GM21526 (cell line): Measurements from ENCODE around the gene TBRG4.

ENCODE experiments used
- ATAC-seq: cut with Tn5 transposase; IDR thresholded peaks from one replicate; pipeline ENCODE4 v1.9.1; 2021; ENCODE audit warnings: moderate library complexity; ENCODE audit not compliant: unreplicated experiment, low FRiP score

TBRG4 gene

DNA sequence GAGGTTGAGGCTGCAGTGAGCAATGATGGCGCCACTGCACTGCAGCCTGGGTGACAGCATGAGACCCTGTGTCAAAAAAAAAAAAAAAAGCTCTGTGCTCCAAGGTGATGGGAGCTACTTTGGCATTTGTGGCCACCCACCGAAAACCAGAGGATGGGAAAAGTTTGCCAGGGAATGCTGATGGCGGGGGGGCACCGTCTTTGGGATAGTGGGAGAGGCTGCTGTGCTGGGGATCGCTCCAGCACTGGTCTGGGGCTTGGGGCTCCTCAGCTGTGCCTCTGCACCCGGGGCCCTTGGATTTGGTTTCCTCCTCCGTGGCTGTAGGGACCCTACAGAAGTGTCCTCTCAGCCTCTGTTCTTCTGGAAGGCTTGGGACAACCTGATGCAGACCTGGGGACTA lies 34.4 kb upstream of the TBRG4 start:
- ATAC-seq = no peak

DNA sequence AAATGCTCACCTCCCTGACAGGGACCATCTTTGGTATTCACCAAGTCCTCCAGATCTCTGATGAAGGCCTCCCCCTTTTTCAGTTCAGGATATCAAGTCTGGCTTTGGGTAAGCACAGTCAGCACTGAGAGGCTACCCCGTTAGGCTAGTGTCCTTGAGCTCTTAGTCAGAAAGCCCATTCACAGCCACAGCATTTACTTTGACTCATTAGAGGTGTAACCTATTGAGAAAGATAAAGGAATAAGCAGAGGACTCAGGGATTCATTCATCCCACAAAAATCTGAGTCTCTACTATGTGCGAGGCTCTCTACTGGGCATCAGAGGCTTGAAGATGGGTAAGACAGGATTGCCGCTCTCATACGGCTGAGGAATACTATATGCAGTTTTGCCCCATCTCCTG lies 32.1 kb upstream of the TBRG4 start:
- ATAC-seq = no peak

DNA sequence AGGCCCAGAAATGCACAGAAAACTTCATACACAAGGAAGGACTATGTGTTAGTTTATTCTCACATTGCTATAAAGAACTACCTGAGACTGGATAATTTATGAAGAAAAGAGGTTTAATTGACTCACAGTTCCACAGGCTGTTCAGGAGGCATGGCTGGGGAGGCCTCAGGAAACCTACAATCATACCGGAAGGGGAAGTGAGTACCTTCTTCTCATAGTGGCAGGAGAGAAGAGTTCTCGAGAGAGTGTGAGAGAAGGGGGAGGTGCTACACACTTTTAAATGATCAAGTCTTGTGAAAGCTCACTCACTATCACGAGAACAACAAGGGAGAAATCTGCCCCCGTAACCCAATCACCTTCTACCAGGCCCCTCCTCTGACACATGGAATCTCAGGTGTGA lies 29.3 kb upstream of the TBRG4 start:
- ATAC-seq = no peak

- no peak for ATAC-seq
Observed at GRCh38 chr7:45138433-45139267, 27.2 kb upstream of the TBRG4 start.

GRCh38 chr7:45136106-45137060 lies 24.9 kb upstream of the TBRG4 start:
- no peak for ATAC-seq

- no peak for ATAC-seq
Observed at GRCh38 chr7:45133877-45134276, 22.4 kb upstream of the TBRG4 start.

DNA sequence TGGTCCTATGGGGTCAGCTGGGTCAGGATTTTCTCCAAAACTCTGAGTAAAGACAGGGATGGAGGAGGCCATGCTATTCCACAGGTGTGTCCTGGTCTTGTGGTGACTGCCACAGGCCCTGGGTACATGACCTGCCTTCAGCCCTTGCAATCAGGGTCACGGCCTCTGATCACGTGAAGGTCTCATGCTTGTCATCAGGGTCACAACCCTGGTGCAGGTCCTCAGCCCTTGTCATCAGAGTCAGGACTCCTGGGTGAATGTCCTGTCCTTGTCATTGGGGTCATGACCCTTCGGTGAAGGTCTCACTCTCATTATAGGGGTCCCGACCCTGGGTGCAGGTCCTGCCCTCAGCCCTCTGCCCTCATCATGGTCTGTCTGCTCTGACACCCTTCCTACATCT lies 21.9 kb upstream of the TBRG4 start:
- no peak for ATAC-seq

GRCh38 chr7:45132708-45133320 lies 21.3 kb upstream of the TBRG4 start:
- ATAC-seq = no peak

DNA sequence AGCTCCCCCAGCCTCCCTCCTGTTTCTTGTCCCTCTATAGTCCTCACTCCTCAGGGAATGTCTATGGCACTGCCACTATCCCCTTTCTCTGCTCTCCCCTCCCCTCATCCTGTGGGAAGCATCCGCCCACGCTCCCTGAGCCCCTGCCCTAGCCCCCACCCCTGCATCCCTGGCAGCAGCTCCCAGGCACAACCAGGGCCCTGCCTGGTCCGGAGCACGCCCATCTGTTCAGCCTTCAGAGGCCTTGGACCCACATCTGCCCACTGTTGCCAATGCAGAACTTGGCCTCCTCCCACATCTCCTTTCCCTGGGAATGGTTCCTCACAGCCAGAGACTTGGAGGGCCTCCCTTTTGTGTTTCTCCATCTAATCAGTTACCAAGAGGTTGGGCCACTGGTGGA lies 20.4 kb upstream of the TBRG4 start:
- ATAC-seq = no peak

GRCh38 chr7:45130910-45131309 lies 19.4 kb upstream of the TBRG4 start:
- ATAC-seq = no peak

GRCh38 chr7:45129906-45130305 lies 18.4 kb upstream of the TBRG4 start:
- no peak for ATAC-seq

DNA sequence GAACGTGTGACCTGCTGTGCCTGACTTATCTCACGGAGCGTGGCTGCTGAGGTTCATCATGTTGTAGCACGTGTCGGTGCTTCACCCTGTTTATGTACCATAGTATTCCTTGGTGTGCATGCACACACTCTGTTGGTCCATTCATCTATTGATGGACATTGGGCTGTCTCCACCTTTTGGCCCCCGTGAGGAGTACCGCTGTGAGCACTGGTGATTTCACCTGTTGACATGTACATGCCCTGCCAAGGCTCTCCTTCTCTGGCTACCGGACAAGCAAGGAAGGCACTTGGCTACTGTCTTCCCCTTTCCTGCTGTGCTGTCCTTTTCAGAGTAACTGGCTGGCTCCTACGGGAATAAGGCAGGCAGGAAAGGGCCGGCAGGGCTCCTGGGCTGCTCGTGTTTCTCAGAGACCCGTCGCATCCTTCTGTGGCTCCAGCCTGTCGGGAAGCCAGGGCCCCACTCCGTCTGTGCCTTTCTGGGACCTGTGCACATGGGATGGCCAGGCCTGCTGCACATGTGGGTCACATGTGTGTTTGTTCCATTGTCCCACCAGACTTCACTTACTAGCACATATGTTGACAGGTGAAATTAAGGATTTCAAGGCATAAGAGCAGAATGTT lies 17.8 kb upstream of the TBRG4 start:
- no peak for ATAC-seq

DNA sequence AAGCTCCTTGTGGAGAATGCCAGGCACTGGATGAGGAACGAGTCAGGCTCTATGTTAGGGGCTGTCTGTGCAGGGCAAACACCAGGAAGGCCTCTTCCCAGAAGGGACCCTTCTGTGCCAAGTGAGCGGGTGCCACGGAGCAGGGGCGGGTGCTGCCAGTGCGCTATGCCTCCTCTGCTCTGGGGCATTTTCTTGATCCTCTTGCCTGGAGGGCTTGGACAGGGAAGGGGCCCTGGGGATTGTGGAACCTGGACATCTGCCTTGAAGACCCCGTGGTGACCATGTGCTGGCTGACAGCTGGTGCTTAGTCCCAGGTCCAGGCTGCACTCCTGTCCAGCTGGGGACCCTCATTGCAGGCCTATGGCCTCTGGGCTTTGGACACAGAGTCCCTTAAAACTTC lies 15.4 kb upstream of the TBRG4 start:
- ATAC-seq = no peak

DNA sequence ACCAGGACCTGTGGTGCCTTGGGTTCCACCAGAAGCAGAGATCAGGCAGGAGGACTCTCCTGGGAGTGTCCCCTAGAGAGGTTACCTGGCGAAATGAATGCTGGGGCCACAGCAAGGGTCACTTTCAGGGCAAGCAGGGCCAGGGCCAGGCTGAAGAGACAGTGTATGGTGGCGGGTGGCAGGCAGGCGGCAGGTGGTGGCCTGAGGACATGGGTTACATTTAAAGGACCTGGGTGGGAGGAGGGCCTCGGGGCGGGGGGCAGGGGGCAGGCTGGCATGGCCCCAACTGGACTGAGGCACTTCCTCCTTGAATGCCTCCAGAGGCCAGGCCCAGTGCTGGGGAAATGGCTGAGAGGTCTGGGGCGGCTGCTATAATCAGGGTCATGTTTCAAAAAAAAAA lies 14.7 kb upstream of the TBRG4 start:
- ATAC-seq = no peak

DNA sequence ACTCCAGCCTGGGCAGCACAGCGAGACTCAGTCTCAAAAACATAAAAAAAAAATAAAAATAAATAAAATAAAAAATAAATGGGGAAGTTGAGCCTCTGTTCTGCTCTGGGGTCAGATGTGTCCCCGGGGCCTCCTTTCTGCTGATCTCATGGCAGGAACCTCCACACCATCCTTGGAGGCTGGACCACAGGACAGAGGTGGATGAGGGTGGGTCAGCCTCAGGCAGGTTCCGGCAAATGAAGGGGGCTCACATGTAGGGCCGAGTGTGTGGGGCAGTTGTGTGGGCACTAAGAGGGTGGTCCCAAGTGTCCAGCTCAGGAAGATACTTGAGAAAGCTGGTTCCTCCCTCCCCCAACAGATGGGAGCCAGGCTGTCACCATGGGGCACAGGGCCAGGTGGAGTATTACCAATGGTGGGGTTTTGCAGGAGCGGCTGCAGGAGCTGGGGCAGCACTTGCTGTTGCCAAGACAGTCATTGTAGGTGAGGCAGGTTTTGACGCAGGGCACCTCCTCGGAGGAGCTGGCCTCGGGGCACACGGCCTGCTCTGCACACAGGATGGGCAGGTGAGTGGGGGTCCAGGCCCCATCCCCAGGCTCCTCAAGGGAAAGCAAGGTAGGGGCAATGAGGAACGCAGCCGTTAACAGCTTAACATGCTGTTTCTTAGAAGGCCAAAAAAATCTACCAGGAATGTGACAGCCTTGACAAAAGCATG lies 13.9 kb upstream of the TBRG4 start:
- ATAC-seq = no peak

DNA sequence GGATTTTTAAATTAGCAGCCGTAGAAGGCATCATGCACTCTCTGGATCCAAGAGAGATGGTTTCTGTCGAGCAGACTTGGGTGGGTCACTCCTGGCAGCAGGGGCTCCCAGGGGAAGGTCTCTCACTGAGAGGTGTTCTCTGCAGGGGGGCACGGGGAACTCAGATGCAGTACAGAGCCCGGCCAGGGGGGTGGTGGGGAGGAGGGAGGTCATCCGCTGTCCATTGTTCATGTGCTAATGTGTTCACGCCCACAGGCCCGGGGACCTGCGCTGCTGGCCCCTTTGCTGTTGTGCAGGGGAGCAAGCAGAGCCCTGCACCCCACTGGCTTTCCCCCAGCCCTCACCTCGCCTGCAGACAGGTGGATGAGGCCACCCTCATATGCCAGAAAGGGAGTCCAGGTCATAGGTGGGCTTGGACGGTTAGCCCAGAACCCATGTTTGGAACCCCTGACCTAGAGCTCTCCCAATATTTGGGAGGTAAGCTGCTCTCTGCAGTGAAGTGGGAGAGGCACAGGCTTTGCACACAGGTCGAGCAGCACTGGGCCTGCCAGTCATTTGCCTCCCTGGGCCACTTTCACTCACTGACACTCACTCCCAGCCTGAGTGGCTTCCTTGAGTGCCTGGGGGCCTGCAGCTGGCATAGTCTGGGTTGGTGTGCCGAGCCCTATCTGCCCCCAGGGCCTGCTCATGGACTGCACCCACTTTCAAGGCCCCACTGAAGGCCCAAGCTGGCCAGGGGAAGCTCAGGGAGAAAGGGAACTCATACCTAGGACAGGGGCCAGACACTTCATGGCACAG lies 12.6 kb upstream of the TBRG4 start:
- no peak for ATAC-seq

DNA sequence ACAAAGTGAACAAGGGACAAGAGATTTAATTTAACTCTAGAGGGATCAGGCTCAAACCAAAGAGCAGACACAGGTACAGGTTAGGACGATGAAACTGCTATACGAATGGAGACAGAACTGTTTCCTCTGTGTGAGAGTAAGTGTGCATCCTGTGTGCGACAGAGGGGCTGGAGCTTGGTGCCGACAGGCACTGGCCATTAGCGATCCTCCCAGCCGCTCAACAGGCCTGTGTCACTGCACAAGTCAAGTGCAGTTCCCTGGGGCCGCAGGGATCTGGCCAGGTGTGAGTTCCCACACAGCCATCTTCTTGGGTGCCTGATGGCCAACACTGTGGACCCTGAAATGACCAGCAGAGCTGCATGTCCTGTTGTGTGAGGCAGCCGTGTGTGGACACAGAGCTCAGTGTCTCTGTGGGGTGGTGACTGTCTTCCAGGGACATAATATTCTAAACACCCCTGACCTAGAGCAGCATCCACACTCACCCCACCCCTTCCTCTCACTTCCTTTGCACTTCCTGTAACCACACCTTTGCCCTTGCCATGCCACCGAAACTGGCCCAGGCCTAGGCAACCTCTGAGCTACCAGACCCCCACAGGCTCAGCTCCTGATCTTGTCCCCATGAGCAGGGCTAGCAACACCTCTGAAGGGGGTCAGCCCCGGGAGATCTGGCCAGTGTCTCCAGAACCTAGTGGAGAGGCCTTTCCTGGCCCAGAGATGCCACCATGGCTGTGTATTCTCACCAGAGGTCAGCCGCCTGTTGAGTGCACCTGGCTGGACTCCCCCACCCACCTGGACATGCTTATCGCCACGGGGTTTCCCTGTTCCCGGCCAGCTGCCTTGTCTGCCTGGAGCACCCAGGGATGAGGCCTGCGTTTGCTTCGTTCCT lies 11.7 kb upstream of the TBRG4 start:
- no peak for ATAC-seq

GRCh38 chr7:45119550-45119949 lies 8.1 kb upstream of the TBRG4 start:
- no peak for ATAC-seq
